ENCODE results near the gene EFCAB11. TPM values are rescaled to one million over a fixed set of nuclear protein-coding genes. Genes with fewer than 3 reads are reported as not detected.

EFCAB11 gene
- total and polyA plus RNA-seq, 9 donors: 1.9 to 14.8 (median 5.2) TPM

- H3K4me1 ChIP-seq (ENCODE audit: insufficient read depth): no peaks in the 10 kb centered on the region
- TF ChIP-seq EP300 (IDR thresholded peaks at IDR 0.05) (no peak), POLR2A (IDR thresholded peaks at IDR 0.05) (no peak)
- no peaks in the 10 kb centered on the region for H3K36me3 ChIP-seq
- H3K4me3 ChIP-seq: no peak overlapping the region
- H3K9me3 ChIP-seq: no peaks in the 10 kb centered on the region
- no peaks in the 10 kb centered on the region for H3K27me3 ChIP-seq
- WGBS, 3 donors: 90 to 92% (median 90%) methylated on average over 3 of the region's 3 CpGs
- no peak overlapping the region for H3K27ac ChIP-seq
- intact Hi-C loops (cut with DNase I): no loop called here
- no peak for DNase-seq
Measured at GRCh38 chr14:89866458-89866857, 88.1 kb downstream of the EFCAB11 start.

- Histone ChIP-seq H3K4me3 (no peak overlapping the region), H3K4me1 (ENCODE audit: insufficient read depth) (no peaks in the 10 kb centered on the region), H3K9me3 (no peaks in the 10 kb centered on the region), H3K27ac (no peak overlapping the region), H3K36me3 (no peaks in the 10 kb centered on the region), H3K27me3 (no peaks in the 10 kb centered on the region)
- no peak for DNase-seq
- intact Hi-C loops (cut with DNase I): no loop called here
- no peak for TF ChIP-seq CTCF (IDR thresholded peaks at IDR 0.05)
- 90 to 91% (median 91%) methylated on average over 5 of the region's 5 CpGs for WGBS, 3 donors
Measured at GRCh38 chr14:89865153-89865552, 89.4 kb downstream of the EFCAB11 start.

GRCh38 chr14:89862856-89863255 lies 91.7 kb downstream of the EFCAB11 start:
- Histone ChIP-seq H3K36me3 (no peaks in the 10 kb centered on the region), H3K9me3 (no peaks in the 10 kb centered on the region), H3K27ac (no peak overlapping the region), H3K27me3 (no peaks in the 10 kb centered on the region), H3K4me3 (no peak overlapping the region), H3K4me1 (ENCODE audit: insufficient read depth) (no peaks in the 10 kb centered on the region)
- DNase-seq: no peak
- TF ChIP-seq EP300 (IDR thresholded peaks at IDR 0.05) (no peak), POLR2A (IDR thresholded peaks at IDR 0.05) (no peak), CTCF (IDR thresholded peaks at IDR 0.05) (no peak)
- intact Hi-C loops (cut with DNase I): no loop called here

GRCh38 chr14:89861630-89862029 lies 92.9 kb downstream of the EFCAB11 start:
- DNase-seq: no peak
- intact Hi-C loops (cut with DNase I): no loop called here
- H3K36me3 ChIP-seq: no peaks in the 10 kb centered on the region
- H3K4me1 ChIP-seq (ENCODE audit: insufficient read depth): no peaks in the 10 kb centered on the region
- no peak overlapping the region for H3K4me3 ChIP-seq
- H3K27ac ChIP-seq: no peak overlapping the region
- H3K9me3 ChIP-seq: no peaks in the 10 kb centered on the region
- TF ChIP-seq POLR2A (IDR thresholded peaks at IDR 0.05) (no peak), CTCF (IDR thresholded peaks at IDR 0.05) (no peak), EP300 (IDR thresholded peaks at IDR 0.05) (no peak)
- H3K27me3 ChIP-seq: no peaks in the 10 kb centered on the region

- 68 to 74% (median 72%) methylated on average over 4 of the region's 4 CpGs for WGBS, 3 donors
- H3K4me1 ChIP-seq (ENCODE audit: insufficient read depth): peaks cover 1% of the 10 kb centered on the region
- no peaks in the 10 kb centered on the region for H3K36me3 ChIP-seq
- intact Hi-C loops (cut with DNase I): no loop called here
- TF ChIP-seq CTCF (IDR thresholded peaks at IDR 0.05) (no peak), EP300 (IDR thresholded peaks at IDR 0.05) (no peak), POLR2A (IDR thresholded peaks at IDR 0.05) (no peak)
- H3K9me3 ChIP-seq: no peaks in the 10 kb centered on the region
- no peak for DNase-seq
- H3K27ac ChIP-seq: no peak overlapping the region
- no peaks in the 10 kb centered on the region for H3K27me3 ChIP-seq
- H3K4me3 ChIP-seq: no peak overlapping the region
Measured at GRCh38 chr14:89858089-89858488, 96.4 kb downstream of the EFCAB11 start.

All from ovary (tissue), 9 donors.